ES-I3 (cell line): Measurements from ENCODE around the gene YES1.
A peak's percentile ranks its signal among the peaks of the same experiment; 100 is the strongest.

Source experiments
- H3K36me3 ChIP-seq: 2 replicates; pipeline ENCODE4 v1.6.1; 2013; ENCODE audit warnings: mild to moderate bottlenecking, low read length, control low read depth, moderate library complexity; ENCODE audit not compliant: insufficient read depth
- H3K4me1 ChIP-seq: 2 replicates; pipeline ENCODE4 v1.6.1; 2013; ENCODE audit warnings: mild to moderate bottlenecking, control low read depth, low read length; ENCODE audit not compliant: insufficient read depth
- H3K9ac ChIP-seq: 2 replicates; pipeline ENCODE4 v1.6.1; 2013; ENCODE audit warnings: low read depth, mild to moderate bottlenecking, low read length, moderate library complexity
- H3K9me3 ChIP-seq: 2 replicates; pipeline ENCODE4 v1.6.1; 2013; ENCODE audit warnings: mild to moderate bottlenecking, low read length, moderate library complexity; ENCODE audit not compliant: control insufficient read depth, insufficient read depth

YES1 gene

GRCh38 chr18:712401-713134 is 99.5 kb downstream of the YES1 start, which contains the start of gene ENOSF1:
Gene ENOSF1, minus strand, starts transcription at chr18:712630. Its CDS starts 43 bp downstream, at chr18:712587.
- Histone ChIP-seq H3K9ac (peak within 1 kb of the TSS; percentile 95), H3K36me3 (no peaks in the 10 kb centered on the region; the same call in 1 of the 2 replicates), H3K9me3 (peaks cover 2% of the 10 kb centered on the region; the same call in 1 of the 2 replicates)

DNA sequence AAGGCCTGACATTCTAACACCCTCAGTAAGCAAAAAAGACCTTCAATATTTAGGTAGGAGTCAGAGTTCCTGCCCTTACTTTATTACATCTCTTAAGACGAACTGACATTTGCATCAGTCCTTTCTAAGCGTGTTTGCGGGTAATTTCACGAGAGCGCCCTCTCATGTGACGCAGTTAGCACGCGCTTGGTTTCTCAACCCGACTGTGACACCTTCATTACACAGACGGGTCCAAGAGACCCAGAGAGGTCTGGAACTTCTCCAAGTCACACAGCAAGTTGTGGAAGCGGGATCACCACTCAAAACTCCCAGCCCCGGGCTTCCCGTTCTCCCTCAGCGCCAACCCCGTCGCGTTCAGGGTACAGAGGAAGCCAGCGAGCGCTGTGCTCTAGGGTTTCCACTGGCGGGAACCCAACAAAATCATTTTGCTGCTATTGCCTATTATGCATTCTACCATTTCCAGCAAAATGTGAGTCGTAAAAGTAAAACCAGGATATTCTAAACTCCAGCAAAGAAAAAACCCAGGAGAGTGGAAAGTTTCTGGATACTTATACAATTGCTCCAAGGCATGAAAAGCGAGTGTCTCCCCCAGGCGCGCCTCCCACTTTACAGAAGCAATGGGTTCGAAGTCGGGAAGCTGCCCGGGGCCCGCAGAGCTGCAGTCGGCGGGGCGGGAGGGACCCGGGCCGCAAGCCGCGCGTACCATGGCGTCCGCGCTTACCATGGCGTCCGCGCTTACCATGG is 100.2 kb downstream of the YES1 start:
- H3K4me1 ChIP-seq, result no peaks in the 10 kb centered on the region
- H3K9me3 ChIP-seq, result peaks cover 2% of the 10 kb centered on the region; the same call in 1 of the 2 replicates
- H3K9ac ChIP-seq, result peak overlapping the region; percentile 95
- no peaks in the 10 kb centered on the region; the same call in 1 of the 2 replicates for H3K36me3 ChIP-seq

More at GRCh38 chr18:712401-713134, 99.5 kb downstream of the YES1 start, which contains the start of gene ENOSF1:
- H3K4me1 ChIP-seq, result no peaks in the 10 kb centered on the region

GRCh38 chr18:711310-711656 is 100.8 kb downstream of the YES1 start:
- Histone ChIP-seq H3K4me1 (no peaks in the 10 kb centered on the region), H3K9me3 (peaks cover 2% of the 10 kb centered on the region; the same call in 1 of the 2 replicates), H3K36me3 (no peaks in the 10 kb centered on the region; the same call in 1 of the 2 replicates), H3K9ac (peak overlapping the region; percentile 95)

DNA sequence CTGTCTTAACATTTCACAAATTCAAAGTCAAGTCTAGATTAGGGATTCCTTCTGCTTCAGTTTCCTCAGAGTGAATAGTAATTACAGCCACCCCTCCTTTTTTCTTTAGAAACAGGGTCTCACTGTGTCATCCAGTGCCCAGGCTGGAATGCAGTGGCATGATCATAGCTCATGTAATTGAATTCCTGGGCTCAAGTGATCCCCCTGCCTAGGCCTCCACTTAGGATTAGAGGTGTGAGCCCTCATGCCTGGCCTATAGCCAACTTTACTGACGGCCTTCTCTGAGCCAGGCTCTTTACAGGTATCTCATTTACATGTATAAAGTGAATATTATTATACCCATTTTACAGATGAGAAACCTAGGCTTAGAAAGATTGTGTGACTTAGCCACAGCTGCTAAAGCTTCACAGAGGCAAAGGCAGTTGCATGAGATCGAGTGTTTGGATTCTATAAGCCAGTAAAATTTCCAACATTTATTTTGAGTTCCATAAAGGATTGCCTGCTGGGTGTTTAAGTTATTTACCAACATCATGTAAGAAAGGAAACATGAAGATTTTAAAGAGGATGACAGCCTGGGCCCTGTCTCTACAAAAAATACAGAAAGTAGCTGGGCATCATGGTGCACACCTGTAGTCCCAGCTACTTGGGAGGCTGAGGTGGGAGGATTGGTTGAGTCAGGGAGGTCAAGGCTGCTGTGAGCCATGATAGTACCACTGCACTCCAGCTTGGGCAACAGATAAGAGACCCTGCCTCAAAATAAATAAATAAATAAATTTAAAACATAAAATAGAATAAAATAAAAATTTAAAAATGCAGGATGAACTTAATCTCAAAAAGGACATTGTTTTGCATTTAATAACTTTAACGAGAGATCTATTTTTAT is 101.4 kb downstream of the YES1 start:
- Histone ChIP-seq H3K36me3 (no peaks in the 10 kb centered on the region; the same call in 1 of the 2 replicates), H3K4me1 (no peaks in the 10 kb centered on the region), H3K9ac (no peak overlapping the region; the same call in 1 of the 2 replicates), H3K9me3 (peaks cover 2% of the 10 kb centered on the region; the same call in 1 of the 2 replicates)

DNA sequence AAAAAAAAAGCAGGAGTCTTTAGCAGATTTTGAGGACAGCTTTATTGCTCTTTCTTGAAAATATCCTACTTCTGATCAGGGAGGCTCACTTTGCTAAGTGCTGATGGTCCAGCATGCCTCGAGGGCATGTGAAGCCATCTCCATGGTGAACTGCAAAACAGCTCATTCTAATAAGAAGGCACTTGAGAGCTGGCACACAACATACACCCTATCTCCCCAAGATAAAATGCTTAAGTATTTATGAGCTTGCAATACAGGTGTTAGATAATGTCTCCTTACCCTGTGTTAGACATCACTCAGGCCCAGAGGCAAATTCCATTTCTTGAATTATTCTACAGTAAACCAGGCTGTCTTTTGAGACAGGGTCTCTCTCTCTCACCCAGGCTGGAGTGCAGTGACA is 102.3 kb downstream of the YES1 start:
- no peaks in the 10 kb centered on the region for H3K4me1 ChIP-seq
- no peaks in the 10 kb centered on the region; the same call in 1 of the 2 replicates for H3K36me3 ChIP-seq
- no peak overlapping the region for H3K9ac ChIP-seq
- peaks cover 2% of the 10 kb centered on the region; the same call in 1 of the 2 replicates for H3K9me3 ChIP-seq

DNA sequence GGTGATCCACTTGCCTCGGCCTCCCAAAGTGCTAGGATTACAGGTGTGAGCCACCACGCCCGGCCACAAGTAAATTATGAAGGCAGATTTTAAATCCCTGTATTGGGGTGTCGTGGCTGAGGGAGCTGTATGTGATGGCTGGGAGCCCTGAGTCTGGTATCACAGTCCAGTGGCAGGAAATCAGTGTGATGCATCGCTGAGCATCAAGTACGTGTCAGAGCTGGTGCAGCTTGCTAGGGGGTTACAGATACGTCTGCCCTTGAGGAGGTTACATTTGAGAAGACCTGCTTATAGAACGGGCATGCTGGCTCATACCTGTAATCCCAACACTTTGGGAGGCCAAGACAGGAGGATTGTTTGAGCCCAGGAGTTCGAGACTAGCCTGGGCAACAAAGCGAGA is 103.9 kb downstream of the YES1 start:
- Histone ChIP-seq H3K4me1 (no peaks in the 10 kb centered on the region; the same call in 1 of the 2 replicates), H3K9ac (no peak overlapping the region), H3K9me3 (no peaks in the 10 kb centered on the region), H3K36me3 (no peaks in the 10 kb centered on the region; the same call in 1 of the 2 replicates)

GRCh38 chr18:706405-706804 is 105.6 kb downstream of the YES1 start:
- Histone ChIP-seq H3K36me3 (no peaks in the 10 kb centered on the region; the same call in 1 of the 2 replicates), H3K9me3 (no peaks in the 10 kb centered on the region), H3K4me1 (no peaks in the 10 kb centered on the region; the same call in 1 of the 2 replicates)

DNA sequence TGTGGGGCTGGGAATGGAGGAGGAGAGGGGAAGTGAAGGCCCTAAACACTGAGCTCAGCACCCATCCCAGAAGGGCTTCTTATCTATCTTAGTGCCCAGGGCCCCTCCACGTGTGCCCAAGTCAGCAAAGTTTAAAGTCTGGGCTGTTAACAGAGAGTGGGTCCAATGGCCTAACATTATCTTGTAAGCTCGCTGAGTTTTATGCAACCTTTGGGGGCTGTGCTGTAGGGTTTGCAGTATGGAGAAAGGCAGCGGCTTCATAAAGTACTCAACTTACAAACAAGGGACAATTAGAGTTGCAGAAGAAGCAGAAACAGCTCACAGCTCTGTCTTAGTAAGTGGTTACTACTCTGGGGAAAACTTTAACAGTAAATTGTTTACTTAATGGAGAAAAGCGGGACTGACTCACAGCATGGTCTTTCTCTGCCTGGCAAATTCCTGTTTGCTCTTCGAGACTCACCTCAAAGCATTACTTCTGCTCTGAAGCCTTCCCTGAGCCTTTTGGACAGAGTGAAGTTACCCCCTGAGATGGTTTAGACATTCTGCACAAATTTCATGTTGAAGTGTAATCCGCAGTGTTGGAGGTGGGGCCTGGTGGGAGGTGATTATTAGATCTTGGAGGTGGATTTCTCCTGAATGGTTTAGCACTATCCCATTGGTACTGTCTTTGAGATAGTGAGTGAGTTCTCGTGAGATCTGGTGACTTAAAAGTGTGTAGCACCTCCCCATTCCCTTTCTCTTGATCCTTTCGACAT is 108.7 kb downstream of the YES1 start:
- Histone ChIP-seq H3K9me3 (no peaks in the 10 kb centered on the region), H3K9ac (no peak overlapping the region), H3K4me1 (no peaks in the 10 kb centered on the region; the same call in 1 of the 2 replicates), H3K36me3 (no peaks in the 10 kb centered on the region; the same call in 1 of the 2 replicates)

More at GRCh38 chr18:706405-706804, 105.6 kb downstream of the YES1 start:
- no peak overlapping the region for H3K9ac ChIP-seq

DNA sequence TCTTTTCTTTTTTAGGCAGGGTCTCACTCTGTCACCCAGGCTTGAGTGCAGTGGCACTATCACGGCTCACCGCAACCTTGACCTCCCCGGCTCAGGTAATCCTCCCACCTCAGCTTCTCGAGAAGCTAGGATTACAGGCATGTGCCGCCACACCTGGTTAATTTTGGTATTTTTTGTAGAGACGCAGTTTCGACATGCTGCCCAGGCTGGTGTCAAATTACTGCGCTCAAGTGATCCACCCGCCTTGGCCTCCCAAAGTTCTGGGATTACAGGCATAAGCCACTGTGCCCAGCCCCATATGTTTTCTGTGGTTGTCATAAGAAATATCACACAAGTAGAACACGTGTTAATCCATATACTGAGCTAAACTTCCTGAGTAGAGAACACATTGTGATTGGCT is 114.2 kb downstream of the YES1 start:
- Histone ChIP-seq H3K4me1 (no peaks in the 10 kb centered on the region), H3K9ac (no peak overlapping the region), H3K36me3 (peaks cover under 1% of the 10 kb centered on the region)

DNA sequence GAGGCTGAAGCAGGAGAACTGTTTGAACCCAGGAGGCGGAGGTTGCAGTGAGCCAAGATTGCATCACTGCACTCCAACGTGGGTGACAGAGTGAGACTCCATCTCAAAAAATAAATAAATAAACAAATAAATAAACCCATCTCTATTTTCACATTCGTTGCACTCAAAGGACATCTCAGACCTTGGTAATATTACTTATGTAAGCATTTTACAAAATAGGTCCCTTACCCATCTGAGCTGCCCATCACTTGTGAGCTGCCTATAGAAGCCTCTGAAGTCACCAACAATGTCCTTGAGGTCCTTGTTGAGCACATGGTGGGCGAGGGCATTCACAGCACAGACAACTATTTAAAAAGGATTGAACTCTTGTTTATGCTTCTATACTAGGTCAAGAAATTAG is 115.0 kb downstream of the YES1 start:
- H3K4me1 ChIP-seq, result no peaks in the 10 kb centered on the region
- H3K9ac ChIP-seq, result no peak overlapping the region
- no peaks in the 10 kb centered on the region for H3K9me3 ChIP-seq
- peaks cover 5% of the 10 kb centered on the region for H3K36me3 ChIP-seq

More for the DNA sequence above, 114.2 kb downstream of the YES1 start:
- H3K9me3 ChIP-seq, result no peaks in the 10 kb centered on the region

DNA sequence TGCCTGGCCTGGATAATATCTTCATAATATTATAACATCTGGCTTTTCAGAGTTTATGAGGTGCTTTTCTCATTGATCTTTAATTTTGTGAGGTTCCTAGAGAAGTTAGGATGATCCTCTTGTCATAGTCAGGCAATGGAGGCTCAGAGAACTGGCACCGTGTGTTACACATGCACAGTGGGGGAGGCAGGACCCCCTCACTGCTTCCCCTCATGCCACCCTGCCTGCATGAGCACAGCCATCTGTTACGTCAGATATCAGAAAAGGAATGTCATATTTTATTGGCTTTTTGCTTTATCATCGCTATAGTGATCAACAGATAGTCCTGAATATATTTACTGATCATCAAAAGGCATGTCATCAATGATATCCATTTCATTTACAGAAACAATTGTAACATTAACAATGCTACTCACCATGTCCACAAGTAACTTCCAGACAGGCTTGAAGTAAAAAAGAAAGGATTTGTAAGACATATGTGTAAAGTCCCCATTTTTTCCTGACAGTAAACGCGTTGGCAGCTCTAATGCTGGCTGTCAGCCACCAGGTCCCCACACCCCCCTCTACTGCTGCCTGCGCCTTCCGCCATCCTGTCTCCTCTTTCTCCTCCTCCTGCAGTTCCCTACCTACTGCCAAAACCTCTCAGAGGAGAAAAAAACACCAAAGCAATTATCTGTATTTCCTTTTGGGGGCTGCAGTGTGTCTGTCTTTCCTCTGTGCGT is 118.4 kb downstream of the YES1 start:
- peaks cover 7% of the 10 kb centered on the region for H3K36me3 ChIP-seq
- H3K9ac ChIP-seq, result no peak overlapping the region
- no peaks in the 10 kb centered on the region for H3K4me1 ChIP-seq
- H3K9me3 ChIP-seq, result no peaks in the 10 kb centered on the region

- Histone ChIP-seq H3K4me1 (no peaks in the 10 kb centered on the region), H3K9ac (no peak overlapping the region), H3K9me3 (no peaks in the 10 kb centered on the region), H3K36me3 (peaks cover 7% of the 10 kb centered on the region)
Measured at GRCh38 chr18:692824-693223, 119.2 kb downstream of the YES1 start.

GRCh38 chr18:688323-688722 is 123.7 kb downstream of the YES1 start:
- Histone ChIP-seq H3K9me3 (no peaks in the 10 kb centered on the region), H3K36me3 (peaks cover 7% of the 10 kb centered on the region), H3K9ac (no peak overlapping the region), H3K4me1 (peaks cover 14% of the 10 kb centered on the region)
